Uterus (tissue), 2 donors: Measurements from ENCODE around the gene FAM13B.

ENCODE experiments used
- POLR2A ChIP-seq, 2 donors: fragments of 450-650 bp; IDR thresholded peaks; one replicate each; pipeline ENCODE4 v1.6.1; 2016; ENCODE audit warnings: antibody characterized with exemption in 2 of 2, mild to moderate bottlenecking in 1 of 2, moderate library complexity in 1 of 2
- TF ChIP-seq, protein P1 (sequence below), 4 experiments: fragments of 200-600 bp in 2 of 4; fragments of 450-650 bp in 2 of 4; sonication (generic) in 2 of 4; IDR thresholded peaks; one replicate each; pipeline ENCODE4 v1.5.1; 2016 to 2019; ENCODE audit warnings: antibody characterized with exemption in 4 of 4, mild to moderate bottlenecking in 2 of 4, moderate library complexity in 1 of 4

DNA sequence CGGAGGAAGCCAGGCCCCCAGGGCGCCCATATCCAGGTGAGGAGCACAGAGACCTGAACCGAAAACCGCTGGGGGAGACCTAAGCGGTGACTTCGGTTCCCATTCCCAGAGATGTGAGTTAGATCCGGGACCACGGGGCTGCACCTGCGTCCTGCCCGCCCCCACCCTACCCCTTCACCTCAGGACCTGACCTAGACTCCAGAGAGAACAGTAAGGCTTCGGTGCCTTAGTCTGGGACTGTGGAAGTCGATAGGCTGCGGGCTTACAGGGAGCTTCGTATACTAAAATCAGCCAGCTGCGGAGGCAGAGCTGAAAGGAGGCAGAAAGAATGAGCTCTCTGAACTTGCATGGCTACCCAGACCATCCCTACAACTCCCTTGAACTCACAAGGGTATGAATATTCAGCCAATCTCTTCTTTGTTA, 518 bp upstream of the FAM13B start:
- TF ChIP-seq, protein P1, sequence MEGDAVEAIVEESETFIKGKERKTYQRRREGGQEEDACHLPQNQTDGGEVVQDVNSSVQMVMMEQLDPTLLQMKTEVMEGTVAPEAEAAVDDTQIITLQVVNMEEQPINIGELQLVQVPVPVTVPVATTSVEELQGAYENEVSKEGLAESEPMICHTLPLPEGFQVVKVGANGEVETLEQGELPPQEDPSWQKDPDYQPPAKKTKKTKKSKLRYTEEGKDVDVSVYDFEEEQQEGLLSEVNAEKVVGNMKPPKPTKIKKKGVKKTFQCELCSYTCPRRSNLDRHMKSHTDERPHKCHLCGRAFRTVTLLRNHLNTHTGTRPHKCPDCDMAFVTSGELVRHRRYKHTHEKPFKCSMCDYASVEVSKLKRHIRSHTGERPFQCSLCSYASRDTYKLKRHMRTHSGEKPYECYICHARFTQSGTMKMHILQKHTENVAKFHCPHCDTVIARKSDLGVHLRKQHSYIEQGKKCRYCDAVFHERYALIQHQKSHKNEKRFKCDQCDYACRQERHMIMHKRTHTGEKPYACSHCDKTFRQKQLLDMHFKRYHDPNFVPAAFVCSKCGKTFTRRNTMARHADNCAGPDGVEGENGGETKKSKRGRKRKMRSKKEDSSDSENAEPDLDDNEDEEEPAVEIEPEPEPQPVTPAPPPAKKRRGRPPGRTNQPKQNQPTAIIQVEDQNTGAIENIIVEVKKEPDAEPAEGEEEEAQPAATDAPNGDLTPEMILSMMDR (IDR thresholded peaks at IDR 0.05) = no peak
- TF ChIP-seq POLR2A (IDR thresholded peaks at IDR 0.05) = no peak
